ENCODE measurements around the gene GPC2.
"Not testable (repeated sequence)": the region's sequence is repeated elsewhere in the genome, so short reads cannot be mapped to it uniquely, and the experiment has no call there.

GPC2 gene

GRCh38 chr7:100200693-100201092 is 23.5 kb upstream of the GPC2 start:
- DNase-seq = no peak

- no peak for DNase-seq
Measured at GRCh38 chr7:100198266-100198665, 21.1 kb upstream of the GPC2 start.

- DNase-seq = not testable (repeated sequence)
Measured at GRCh38 chr7:100195901-100196322, 18.7 kb upstream of the GPC2 start.

GRCh38 chr7:100195222-100195621 is 18.0 kb upstream of the GPC2 start:
- DNase-seq = no peak

GRCh38 chr7:100192969-100193368 is 15.8 kb upstream of the GPC2 start:
- no peak for DNase-seq

- not testable (repeated sequence) for DNase-seq
Measured at GRCh38 chr7:100192281-100192862, 15.2 kb upstream of the GPC2 start.

GRCh38 chr7:100191775-100192174 is 14.6 kb upstream of the GPC2 start:
- no peak for DNase-seq

GRCh38 chr7:100190048-100190711 is 13.0 kb upstream of the GPC2 start:
- DNase-seq = no peak

GRCh38 chr7:100189061-100189460 is 11.9 kb upstream of the GPC2 start:
- no peak for DNase-seq

- DNase-seq = no peak
Measured at GRCh38 chr7:100185726-100186125, 8.5 kb upstream of the GPC2 start.

- DNase-seq = not testable (repeated sequence)
Measured at GRCh38 chr7:100183090-100183489, 5.9 kb upstream of the GPC2 start.

GRCh38 chr7:100182616-100183015 is 5.4 kb upstream of the GPC2 start:
- not testable (repeated sequence) for DNase-seq

- DNase-seq = not testable (repeated sequence)
Measured at GRCh38 chr7:100180084-100180483, 2.9 kb upstream of the GPC2 start.

GRCh38 chr7:100176096-100177044 is 811 bp downstream of the GPC2 start:
- no peak for DNase-seq

- no peak for DNase-seq
Measured at GRCh38 chr7:100175296-100175935, 1.8 kb downstream of the GPC2 start.

- DNase-seq = no peak
Measured at GRCh38 chr7:100174582-100174981, 2.6 kb downstream of the GPC2 start.

GRCh38 chr7:100173806-100174495 is 3.2 kb downstream of the GPC2 start:
- DNase-seq = no peak

GRCh38 chr7:100171840-100172239 is 5.3 kb downstream of the GPC2 start:
- no peak for DNase-seq

GRCh38 chr7:100171087-100171681 is 6.0 kb downstream of the GPC2 start:
- DNase-seq = no peak

- no peak for DNase-seq
Measured at GRCh38 chr7:100170101-100170897, 6.9 kb downstream of the GPC2 start.

GRCh38 chr7:100169147-100169850 is 7.9 kb downstream of the GPC2 start:
- no peak for DNase-seq

All from activated T-cell treated with anti-CD3 and anti-CD28 coated beads for 4 hours (primary cell).